HCT116 (cell line): ENCODE results near the gene BRD7. TPM values are rescaled to one million over a fixed set of nuclear protein-coding genes. Genes with fewer than 3 reads are reported as not detected.

Experiments
- ATAC-seq: fragments of 200-7000 bp; cut with Tn5 transposase; 2 replicates; pipeline ENCODE4 v1.9.1; 2020; ENCODE audit warnings: mild to moderate bottlenecking, moderate library complexity
- BruUV-seq: library from RNA; stranded (reverse); fragments of 400-500 nt; replicated peaks from 2 replicates; lab custom pipeline; 2021; lab: Mats Ljungman, UMichigan
- CTCF ChIA-PET: fragments of 300-600 bp; sonication (Branson Sonifier 250); formaldehyde crosslinking; loops from one replicate; lab custom pipeline; 2021; ENCODE audit warnings: antibody characterized with exemption; lab: Charles Lee
- POLR2A ChIA-PET: fragments of 300-600, 350-600 bp; sonication (Branson Sonifier 250); formaldehyde crosslinking; loops from one replicate; lab custom pipeline; 2021; ENCODE audit warnings: antibody characterized with exemption; lab: Charles Lee
- RAD21 ChIA-PET, 2 experiments: fragments of 300-600 bp; sonication (Branson Sonifier 250); formaldehyde crosslinking; loops; one replicate each; lab custom pipeline; 2023; ENCODE audit warnings: low total read pairs in 2 of 2; ENCODE audit not compliant: uncharacterized antibody in 2 of 2, unreplicated experiment in 2 of 2, low non-redundant PET in 1 of 2; lab: Charles Lee
- DNase-seq: peaks from one replicate; pipeline ENCODE4 v3.0.0-alpha.2; 2010; ENCODE audit warnings: low read depth, low spot score
- H2AFZ ChIP-seq: fragments of 200-600 bp; shearing (Covaris generic), sonication (generic); 2 replicates; pipeline ENCODE4 v1.6.1; 2017; ENCODE audit warnings: low read depth, mixed run types, mixed read lengths, antibody characterized with exemption, low read length; ENCODE audit not compliant: poor library complexity, severe bottlenecking
- H3K27ac ChIP-seq: 2 replicates; pipeline ENCODE4 v1.5.1; 2012; ENCODE audit warnings: low read depth, low read length
- H3K27me3 ChIP-seq: fragments of 200-600 bp; sonication (generic); 2 replicates; pipeline ENCODE4 v1.6.1; 2016; ENCODE audit warnings: mixed run types, low read length, mixed read lengths; ENCODE audit not compliant: insufficient read depth
- H3K36me3 ChIP-seq, 2 experiments: fragments of 200-500 bp in 1 of 2; fragments of 200-600 bp in 1 of 2; sonication (Bioruptor generic) in 1 of 2; sonication (generic) in 1 of 2; 2 replicates each; pipeline versions ENCODE4 v1.5.1 to v1.6.1; 2014 to 2016; ENCODE audit warnings: low read length in 2 of 2, inconsistent platforms in 1 of 2, mixed read lengths in 1 of 2, mixed run types in 1 of 2; ENCODE audit not compliant: insufficient read depth in 2 of 2, control insufficient read depth in 1 of 2
- H3K4me1 ChIP-seq, 2 experiments: fragments of 200-600 bp in 1 of 2; sonication (generic) in 1 of 2; 2 replicates each; pipeline versions ENCODE4 v1.5.1 to v1.6.1; 2012 to 2017; ENCODE audit warnings: low read length in 2 of 2, inconsistent platforms in 1 of 2, mild to moderate bottlenecking in 1 of 2, mixed read lengths in 1 of 2, mixed run types in 1 of 2, moderate library complexity in 1 of 2; ENCODE audit not compliant: insufficient read depth in 2 of 2, control insufficient read depth in 1 of 2
- H3K4me2 ChIP-seq: fragments of 200-600 bp; sonication (generic); 2 replicates; pipeline ENCODE4 v1.6.1; 2017; ENCODE audit warnings: mixed run types, low read length, mixed read lengths
- H3K4me3 ChIP-seq, 2 experiments: fragments of 200-600 bp in 1 of 2; sonication (generic) in 1 of 2; replicated peaks in 1 of 2; 2 replicates each; pipeline ENCODE4 v1.5.1; 2011 to 2016; ENCODE audit warnings: low read length in 2 of 2, control low read depth in 1 of 2, low read depth in 1 of 2, mild to moderate bottlenecking in 1 of 2, mixed read lengths in 1 of 2, mixed run types in 1 of 2
- H3K79me2 ChIP-seq: fragments of 200-600 bp; sonication (generic); 2 replicates; pipeline ENCODE4 v1.6.1; 2017; ENCODE audit warnings: mild to moderate bottlenecking, mixed run types, low read length, moderate library complexity, mixed read lengths; ENCODE audit not compliant: insufficient read depth
- H3K9ac ChIP-seq: fragments of 200-600 bp; sonication (generic); 2 replicates; pipeline ENCODE4 v1.6.1; 2016; ENCODE audit warnings: low read length, mixed read lengths
- H3K9me2 ChIP-seq: fragments of 200-600 bp; sonication (generic), shearing (Covaris generic); 2 replicates; pipeline ENCODE4 v1.6.1; 2017; ENCODE audit warnings: mixed run types, mild to moderate bottlenecking, moderate library complexity; ENCODE audit not compliant: insufficient read depth
- H3K9me3 ChIP-seq, 2 experiments: fragments of 200-500 bp in 1 of 2; fragments of 200-600 bp in 1 of 2; sonication (Bioruptor generic) in 1 of 2; sonication (generic) in 1 of 2; 2 replicates each; pipeline ENCODE4 v1.6.1; 2014 to 2017; ENCODE audit warnings: low read length in 2 of 2, mixed read lengths in 2 of 2, inconsistent platforms in 1 of 2, low read depth in 1 of 2, mild to moderate bottlenecking in 1 of 2, mixed run types in 1 of 2, moderate library complexity in 1 of 2; ENCODE audit not compliant: control insufficient read depth in 1 of 2, insufficient read depth in 1 of 2
- H4K20me1 ChIP-seq: fragments of 200-600 bp; sonication (generic), shearing (Covaris generic); 2 replicates; pipeline ENCODE4 v1.6.1; 2017; ENCODE audit warnings: mixed run types, mild to moderate bottlenecking, moderate library complexity; ENCODE audit not compliant: insufficient read depth
- ATF3 ChIP-seq: IDR thresholded peaks from 2 replicates; pipeline ENCODE4 v1.6.1; 2012
- CEBPB ChIP-seq: IDR thresholded peaks from 2 replicates; pipeline ENCODE4 v1.6.1; 2012; ENCODE audit warnings: low read depth
- CTCF ChIP-seq, 3 experiments: fragments of 200-600 bp in 1 of 3; sonication (generic) in 1 of 3; IDR thresholded peaks in 2 of 3; conservative IDR thresholded peaks in 1 of 3; 2 replicates each; pipeline ENCODE4 v1.5.1; 2012 to 2017; ENCODE audit warnings: low read depth in 2 of 3, low read length in 2 of 3, antibody characterized with exemption in 1 of 3, borderline replicate concordance in 1 of 3, control low read depth in 1 of 3, mild to moderate bottlenecking in 1 of 3, mixed read lengths in 1 of 3, mixed run types in 1 of 3, moderate library complexity in 1 of 3; ENCODE audit not compliant: insufficient read depth in 1 of 3
- ELF1 ChIP-seq: IDR thresholded peaks from 2 replicates; pipeline ENCODE4 v1.6.1; 2012; ENCODE audit warnings: low read depth, borderline replicate concordance
- EZH2 ChIP-seq: fragments of 200-600 bp; sonication (generic); IDR thresholded peaks from 2 replicates; pipeline ENCODE4 v1.6.1; 2017; ENCODE audit warnings: antibody characterized with exemption, mixed run types
- JUND ChIP-seq: IDR thresholded peaks from 2 replicates; pipeline ENCODE4 v1.6.1; 2012
- POLR2AphosphoS5 ChIP-seq: IDR thresholded peaks from 2 replicates; pipeline ENCODE4 v1.6.1; 2011; ENCODE audit warnings: mild to moderate bottlenecking, low read depth, low read length, moderate library complexity
- REST ChIP-seq: IDR thresholded peaks from 2 replicates; pipeline ENCODE4 v1.6.1; 2012; ENCODE audit warnings: low read depth
- SP1 ChIP-seq: IDR thresholded peaks from 2 replicates; pipeline ENCODE4 v1.6.1; 2012; ENCODE audit warnings: low read depth
- SRF ChIP-seq: IDR thresholded peaks from 2 replicates; pipeline ENCODE4 v1.6.1; 2012; ENCODE audit warnings: low read depth
- ZBTB33 ChIP-seq: IDR thresholded peaks from 2 replicates; pipeline ENCODE4 v1.6.1; 2011; ENCODE audit warnings: mild to moderate bottlenecking, low read length, moderate library complexity; ENCODE audit not compliant: insufficient replicate concordance; ENCODE audit errors: extremely low read depth
- ZFX ChIP-seq: fragments of 450-650 bp; IDR thresholded peaks from 2 replicates; pipeline ENCODE4 v1.6.1; 2017
- ZNF274 ChIP-seq: fragments of 200-500 bp; sonication (Bioruptor generic); IDR thresholded peaks from 2 replicates; pipeline ENCODE4 v1.6.1; 2014; ENCODE audit warnings: mild to moderate bottlenecking, low read depth, low read length, inconsistent platforms
- intact Hi-C: fragments of 100-400 bp; cut with micrococcal nuclease; formaldehyde crosslinking; loops from 2 replicates; pipeline ENCODE4 v1.10.0; 2022
- total RNA-seq: library from RNA; stranded (reverse); gene quantifications from one replicate; pipeline ENCODE4 v1.2.1, GENCODE V29; 2021; ENCODE audit not compliant: unreplicated experiment

BRD7 gene
- total RNA-seq, 1 experiment from 2014 or later: 85.4 TPM

GRCh38 chr16:50336884-50337283, 31.9 kb downstream of the BRD7 start:
- H3K9me2 ChIP-seq: no peaks in the 10 kb centered on the region
- no peak overlapping the region for H3K4me2 ChIP-seq
- no peak overlapping the region for H3K9ac ChIP-seq
- H3K36me3 ChIP-seq: peaks cover 21 to 34% of the 10 kb centered on the region in 2 experiments; a peak in 3 of 4 replicates
- no peak for DNase-seq
- BruUV-seq: no TSS peak
- H3K4me1 ChIP-seq: peaks cover 0 to 19% of the 10 kb centered on the region in 2 experiments; a peak in 3 of 4 replicates
- H3K4me3 ChIP-seq: no peak overlapping the region
- ATAC-seq: no peak
- no peak overlapping the region for H3K27ac ChIP-seq
- intact Hi-C loops: no loop called here
- H3K9me3 ChIP-seq: no peaks in the 10 kb centered on the region
- RAD21 ChIA-PET: no interaction called here
- H2AFZ ChIP-seq: no peak overlapping the region
- CTCF ChIA-PET: interaction anchor here (0.7 to 0.8 kb wide), 2 partner anchors 10 to 469 kb away, joined by 3 to 4 read pairs; no protein-coding TSS in a partner anchor
- POLR2A ChIA-PET: no interaction called here
- peaks cover 22% of the 10 kb centered on the region for H3K79me2 ChIP-seq
- no peaks in the 10 kb centered on the region for H4K20me1 ChIP-seq
- no peak for TF ChIP-seq ZFX
- no peak for TF ChIP-seq CEBPB
- TF ChIP-seq SRF: no peak
- no peak for TF ChIP-seq ELF1
- TF ChIP-seq SP1: no peak
- no peak for TF ChIP-seq JUND
- TF ChIP-seq EZH2: no peak
- TF ChIP-seq CTCF (IDR thresholded peaks at IDR 0.05 in 2 of 3, conservative IDR thresholded peaks at IDR 0.05 in 1 of 3; ENCODE audit: borderline replicate concordance in 1 of 3, insufficient read depth in 1 of 3, low read depth in 2 of 3, low read length in 2 of 3): no peak
- TF ChIP-seq ZBTB33: no peak
- TF ChIP-seq ATF3: no peak
- TF ChIP-seq REST: no peak
- TF ChIP-seq ZNF274: no peak
- TF ChIP-seq POLR2AphosphoS5: no peak
- no peaks in the 10 kb centered on the region for H3K27me3 ChIP-seq
